D721Med (cell line): Measurements from ENCODE around the gene RERE.

ENCODE experiments used
- DNase-seq: peaks from one replicate; pipeline ENCODE4 v3.0.0; 2011; ENCODE audit warnings: low spot score; ENCODE audit not compliant: insufficient read length
- FAIRE-seq: peaks from 2 replicates; lab custom pipeline; 2011; peaks lifted over from hg19 to GRCh38; lab: Jason Lieb, UNC
- TF ChIP-seq, protein P1 (sequence below): IDR thresholded peaks from 2 replicates; pipeline ENCODE4 v1.5.1; 2012; ENCODE audit warnings: mild to moderate bottlenecking, control low read depth; ENCODE audit not compliant: insufficient read depth; ENCODE audit errors: missing control alignments

RERE gene

DNA sequence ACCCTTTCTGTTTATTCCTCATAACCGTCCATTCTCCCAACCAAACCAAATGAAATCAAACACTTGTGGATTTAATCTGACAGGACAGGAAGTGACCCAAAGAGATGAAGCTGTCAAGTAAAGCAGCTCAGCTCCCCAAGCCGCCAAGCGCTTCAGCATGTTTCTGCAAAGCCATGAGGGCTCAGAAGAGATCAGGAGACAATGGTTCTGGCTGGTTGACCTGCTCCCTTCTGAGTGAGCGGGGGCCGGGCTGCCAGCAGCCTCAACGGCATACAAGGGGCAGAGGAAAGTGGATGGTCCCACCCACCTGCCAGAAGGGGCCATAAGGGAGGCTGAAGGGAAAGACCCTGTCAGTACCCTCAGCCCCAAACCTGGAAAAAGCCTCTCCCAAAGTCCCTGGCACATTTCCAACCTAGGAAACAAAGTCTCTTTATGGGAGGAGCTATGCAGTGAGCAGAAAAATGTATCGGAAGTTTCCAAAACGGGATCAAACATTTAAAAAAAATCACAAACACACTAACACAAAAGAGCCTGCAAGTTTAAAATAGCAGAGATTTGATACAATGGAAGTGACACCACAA lies 454.2 kb downstream of the RERE start:
- TF ChIP-seq, protein P1, sequence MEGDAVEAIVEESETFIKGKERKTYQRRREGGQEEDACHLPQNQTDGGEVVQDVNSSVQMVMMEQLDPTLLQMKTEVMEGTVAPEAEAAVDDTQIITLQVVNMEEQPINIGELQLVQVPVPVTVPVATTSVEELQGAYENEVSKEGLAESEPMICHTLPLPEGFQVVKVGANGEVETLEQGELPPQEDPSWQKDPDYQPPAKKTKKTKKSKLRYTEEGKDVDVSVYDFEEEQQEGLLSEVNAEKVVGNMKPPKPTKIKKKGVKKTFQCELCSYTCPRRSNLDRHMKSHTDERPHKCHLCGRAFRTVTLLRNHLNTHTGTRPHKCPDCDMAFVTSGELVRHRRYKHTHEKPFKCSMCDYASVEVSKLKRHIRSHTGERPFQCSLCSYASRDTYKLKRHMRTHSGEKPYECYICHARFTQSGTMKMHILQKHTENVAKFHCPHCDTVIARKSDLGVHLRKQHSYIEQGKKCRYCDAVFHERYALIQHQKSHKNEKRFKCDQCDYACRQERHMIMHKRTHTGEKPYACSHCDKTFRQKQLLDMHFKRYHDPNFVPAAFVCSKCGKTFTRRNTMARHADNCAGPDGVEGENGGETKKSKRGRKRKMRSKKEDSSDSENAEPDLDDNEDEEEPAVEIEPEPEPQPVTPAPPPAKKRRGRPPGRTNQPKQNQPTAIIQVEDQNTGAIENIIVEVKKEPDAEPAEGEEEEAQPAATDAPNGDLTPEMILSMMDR = no peak
- FAIRE-seq = no peak
- DNase-seq = no peak

GRCh38 chr1:8362701-8363101 lies 454.7 kb downstream of the RERE start:
- TF ChIP-seq, protein P1 = no peak
- DNase-seq (no peak), FAIRE-seq (no peak)

- no peak for FAIRE-seq
- TF ChIP-seq, protein P1 = no peak
- no peak for DNase-seq
Measured at GRCh38 chr1:8361198-8361849, 456.1 kb downstream of the RERE start.

DNA sequence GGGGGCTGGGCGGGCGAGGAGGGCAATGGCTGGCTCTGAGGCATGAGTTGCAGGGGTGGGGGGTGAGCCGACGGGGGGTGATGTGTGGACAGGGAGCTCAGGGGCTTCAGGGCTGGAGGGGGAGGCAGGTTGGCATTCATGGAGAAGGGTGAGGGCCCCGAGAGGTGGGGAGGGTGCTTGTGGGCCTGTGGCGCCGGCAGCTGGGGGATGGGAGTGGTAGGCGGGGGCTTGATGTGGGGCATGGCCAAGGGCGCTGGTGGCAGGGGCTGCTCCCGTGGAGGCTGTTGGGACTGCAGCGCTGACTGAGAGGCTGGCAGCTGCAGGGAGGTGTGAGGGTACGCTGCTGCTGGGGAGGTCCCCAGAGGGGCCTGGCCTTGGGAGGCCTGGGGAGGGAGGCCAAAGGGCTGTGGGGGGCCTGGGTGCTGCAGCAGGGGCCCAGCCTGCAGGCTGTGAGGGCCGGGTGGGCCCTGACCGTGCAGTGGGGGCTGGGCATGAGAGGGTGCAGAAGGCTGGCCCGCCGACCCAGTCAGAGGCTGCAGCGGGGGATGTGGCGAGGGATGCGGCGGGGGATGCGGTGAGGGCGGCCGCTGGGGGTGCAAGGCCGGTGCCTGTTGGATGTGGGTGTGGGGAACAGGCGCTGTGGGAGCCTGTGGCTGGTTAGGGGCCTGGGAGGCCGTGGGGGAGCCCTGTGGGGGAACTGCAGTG lies 456.8 kb downstream of the RERE start:
- DNase-seq = no peak
- FAIRE-seq = no peak
- TF ChIP-seq, protein P1 = no peak

GRCh38 chr1:8359617-8360481 lies 457.6 kb downstream of the RERE start:
- DNase-seq (no peak), FAIRE-seq (no peak)
- TF ChIP-seq, protein P1 = no peak

DNA sequence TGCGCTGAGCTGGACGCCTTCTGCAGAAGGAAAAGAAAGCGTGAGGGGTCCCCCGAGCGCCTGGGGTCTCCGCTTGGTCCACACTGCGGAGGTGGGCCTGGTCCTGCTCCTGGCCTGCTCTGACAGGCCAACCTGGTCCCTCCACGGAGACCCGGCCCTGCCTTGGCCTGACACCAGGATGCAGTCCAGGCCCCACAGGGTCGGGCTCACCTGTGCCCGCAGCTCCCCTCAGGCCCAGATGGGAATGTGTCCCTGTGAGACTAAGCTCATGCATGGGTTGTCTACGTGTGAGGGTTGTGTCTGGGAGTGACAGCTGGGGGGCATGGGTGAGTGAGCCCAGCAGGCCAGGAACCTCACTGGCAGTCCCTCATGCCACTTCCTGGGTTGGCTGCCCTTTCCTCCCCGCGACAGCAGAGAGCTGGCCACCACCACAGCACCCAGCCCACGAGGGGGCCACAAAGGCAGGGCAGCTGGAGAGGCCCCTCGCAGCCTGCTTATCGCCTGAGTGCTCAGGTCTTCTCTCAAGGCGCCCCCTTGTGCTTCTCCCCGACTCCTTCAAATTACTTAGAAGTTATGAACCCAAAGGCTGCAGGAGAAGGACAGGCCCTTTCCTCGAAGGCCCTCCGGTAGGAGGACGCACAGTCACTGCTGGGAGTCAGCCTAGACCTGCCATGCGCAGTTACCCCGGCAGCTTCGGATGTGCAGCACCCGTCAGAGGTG lies 458.4 kb downstream of the RERE start:
- TF ChIP-seq, protein P1 = no peak
- DNase-seq (no peak), FAIRE-seq (no peak)
